Aorta (tissue), 5 donors: ENCODE data around the gene BLM. TPM values are rescaled to one million over a fixed set of nuclear protein-coding genes. Genes with fewer than 3 reads are reported as not detected.

Experiments used
- ATAC-seq: fragments of 200-7000 bp; cut with Tn5 transposase; one replicate; pipeline ENCODE4 v1.9.1; 2022; ENCODE audit warnings: moderate library complexity; ENCODE audit not compliant: low FRiP score
- DNase-seq, 2 donors: peaks; one replicate each; pipeline ENCODE4 v3.0.0-alpha.2; 2020
- H3K27ac ChIP-seq, 2 donors: one replicate each; pipeline ENCODE4 v1.5.1; 2013; ENCODE audit warnings: low read length in 2 of 2, mild to moderate bottlenecking in 2 of 2, moderate library complexity in 2 of 2, control low read depth in 1 of 2, inconsistent platforms in 1 of 2, low read depth in 1 of 2
- H3K27me3 ChIP-seq, 2 donors: one replicate each; pipeline ENCODE4 v1.6.1; 2013; ENCODE audit warnings: control low read depth in 1 of 2, low read length in 1 of 2, mild to moderate bottlenecking in 1 of 2, moderate library complexity in 1 of 2; ENCODE audit not compliant: insufficient read depth in 2 of 2, control insufficient read depth in 1 of 2
- H3K36me3 ChIP-seq, 2 donors: one replicate each; pipeline ENCODE4 v1.6.1; 2013; ENCODE audit warnings: control low read depth in 1 of 2, low read length in 1 of 2, mild to moderate bottlenecking in 1 of 2; ENCODE audit not compliant: insufficient read depth in 2 of 2, control insufficient read depth in 1 of 2
- H3K4me1 ChIP-seq, 2 donors: one replicate each; pipeline ENCODE4 v1.6.1; 2013; ENCODE audit warnings: low read length in 2 of 2, control low read depth in 1 of 2, mild to moderate bottlenecking in 1 of 2, moderate library complexity in 1 of 2; ENCODE audit not compliant: insufficient read depth in 2 of 2, control insufficient read depth in 1 of 2
- H3K4me3 ChIP-seq, 2 donors: one replicate each; pipeline ENCODE4 v1.5.1; 2013; ENCODE audit warnings: low read length in 2 of 2, control low read depth in 1 of 2, mild to moderate bottlenecking in 1 of 2
- H3K9me3 ChIP-seq: one replicate; pipeline ENCODE4 v1.6.1; 2013; ENCODE audit warnings: mild to moderate bottlenecking, low read length; ENCODE audit not compliant: control insufficient read depth
- WGBS, 2 donors: extraction: QIAGEN DNeasy Blood & Tissue Kit; methylation state at CpG; one replicate each; pipeline ENCODE4 v1.1.7; 2013; 5-methylcytosine and 5-hydroxymethylcytosine counted together
- intact Hi-C, 2 donors: fragments of 100-400 bp; cut with DNase I; formaldehyde crosslinking; loops; one replicate each; pipeline versions ENCODE4 v1.14.2 to v1.15.0; 2022
- polyA plus RNA-seq, 2 donors: library from polyadenylated mRNA; stranded (reverse); fragments of 200-250 nt; gene quantifications; one replicate each; pipeline ENCODE4 v1.2.3, GENCODE V29; 2013
- total RNA-seq, 2 donors: library from RNA; stranded (reverse); fragmentation: NEBNext Ultra II Directional; extraction: Animal tissue kit (Norgen Biotek cat#: 25700); gene quantifications; one replicate each; pipeline ENCODE4 v1.2.1, GENCODE V29; 2021
- donor health status: healthy with polysubstance abuse.
- donor health status: Bipolar disorder and iron deficiency.
- donor health status: DM: no; HTN: no; CAD: no.
- donor health status: DM: no; HTN: no; CAD: no.
- donor health status: DM: yes; HTN: yes; CAD: no.

BLM gene
- total and polyA plus RNA-seq, 4 donors: 0.94 to 3.2 (median 1.5) TPM; not detected in 1

- 54 to 68% methylated on average over 7 of the region's 7 CpGs for WGBS, 2 donors
- no peaks in the 10 kb centered on the region for H3K27me3 ChIP-seq
- H3K36me3 ChIP-seq: no peaks in the 10 kb centered on the region
- no peaks in the 10 kb centered on the region for H3K4me1 ChIP-seq
- intact Hi-C loops: loop anchor here in 1 of 2 donors (10.0 kb wide), 1 partner anchor 174 kb away; the partner anchor contains the start of gene FES
- ATAC-seq (no peak), DNase-seq (no peak)
- no peaks in the 10 kb centered on the region for H3K9me3 ChIP-seq
- no peak overlapping the region for H3K27ac ChIP-seq
- no peak overlapping the region for H3K4me3 ChIP-seq
These were observed 6.6 kb upstream of the BLM start for GRCh38 chr15:90710436-90711027.

GRCh38 chr15:90711418-90711824 is 5.7 kb upstream of the BLM start:
- Histone ChIP-seq H3K27ac (no peak overlapping the region), H3K9me3 (no peaks in the 10 kb centered on the region), H3K27me3 (no peaks in the 10 kb centered on the region), H3K4me3 (no peak overlapping the region), H3K4me1 (no peaks in the 10 kb centered on the region), H3K36me3 (no peaks in the 10 kb centered on the region)
- intact Hi-C loops: loop anchor here in 1 of 2 donors (10.0 kb wide), 1 partner anchor 173 kb away; the partner anchor contains the start of gene FES
- DNase-seq (no peak), ATAC-seq (no peak)
- 62 to 71% methylated on average over 2 of the region's 2 CpGs for WGBS, 2 donors

GRCh38 chr15:90711842-90712241 is 5.3 kb upstream of the BLM start:
- no peak overlapping the region for H3K4me3 ChIP-seq
- ATAC-seq: no peak

GRCh38 chr15:90713081-90713480 is 4.1 kb upstream of the BLM start:
- Histone ChIP-seq H3K4me3 (no peak overlapping the region), H3K9me3 (no peaks in the 10 kb centered on the region), H3K27ac (no peak overlapping the region), H3K27me3 (no peaks in the 10 kb centered on the region), H3K4me1 (no peaks in the 10 kb centered on the region), H3K36me3 (no peaks in the 10 kb centered on the region)
- DNase-seq: no peak
- 93 to 100% methylated on average over 1 of the region's 1 CpG for WGBS, 2 donors
- intact Hi-C loops: loop anchor here in 1 of 2 donors (10.0 kb wide), 1 partner anchor 172 kb away; the partner anchor contains the start of gene FES
- no peak for ATAC-seq

More at GRCh38 chr15:90711842-90712241, 5.3 kb upstream of the BLM start:
- H3K27ac ChIP-seq: no peak overlapping the region
- no peaks in the 10 kb centered on the region for H3K36me3 ChIP-seq
- intact Hi-C loops: loop anchor here in 1 of 2 donors (10.0 kb wide), 1 partner anchor 173 kb away; the partner anchor contains the start of gene FES
- no peaks in the 10 kb centered on the region for H3K4me1 ChIP-seq
- H3K27me3 ChIP-seq: no peaks in the 10 kb centered on the region
- WGBS, 2 donors: 83% methylated on average over 2 of the region's 2 CpGs
- no peaks in the 10 kb centered on the region for H3K9me3 ChIP-seq
- DNase-seq: no peak

GRCh38 chr15:90716317-90716975 is 700 bp upstream of the BLM start:
- DNase-seq: no peak
- peak overlapping the region; percentile 53 to 75 for H3K4me3 ChIP-seq
- 7 to 10% methylated on average over 14 of the region's 14 CpGs for WGBS, 2 donors
- H3K9me3 ChIP-seq: no peaks in the 10 kb centered on the region
- H3K27ac ChIP-seq: peak overlapping the region in 1 of 2 donors; percentile 85
- no peaks in the 10 kb centered on the region for H3K27me3 ChIP-seq
- no peak for ATAC-seq
- H3K4me1 ChIP-seq: no peaks in the 10 kb centered on the region
- intact Hi-C loops: loop anchor here (5.0 to 10.0 kb wide), 2 partner anchors 156 to 168 kb away; partner anchors contain the start of gene FES (in 1 of the 2)
- no peaks in the 10 kb centered on the region for H3K36me3 ChIP-seq

GRCh38 chr15:90718232-90718631 is 1.1 kb downstream of the BLM start:
- DNase-seq (no peak), ATAC-seq (no peak)
- Histone ChIP-seq H3K36me3 (no peaks in the 10 kb centered on the region), H3K4me1 (no peaks in the 10 kb centered on the region), H3K9me3 (no peaks in the 10 kb centered on the region), H3K4me3 (no peak overlapping the region), H3K27me3 (no peaks in the 10 kb centered on the region), H3K27ac (no peak overlapping the region)
- WGBS, 2 donors: 61 to 62% methylated on average over 5 of the region's 5 CpGs
- intact Hi-C loops: loop anchor here (5.0 to 10.0 kb wide), 2 partner anchors 154 to 167 kb away; partner anchors contain the start of gene FES (in 1 of the 2)

GRCh38 chr15:90720131-90720530 is 3.0 kb downstream of the BLM start:
- Histone ChIP-seq H3K36me3 (no peaks in the 10 kb centered on the region), H3K27me3 (no peaks in the 10 kb centered on the region), H3K4me1 (no peaks in the 10 kb centered on the region), H3K9me3 (no peaks in the 10 kb centered on the region), H3K27ac (no peak overlapping the region), H3K4me3 (no peak overlapping the region)
- intact Hi-C loops: no loop called here
- ATAC-seq: no peak
- no peak for DNase-seq
- 57 to 61% methylated on average over 2 of the region's 2 CpGs for WGBS, 2 donors

GRCh38 chr15:90729261-90729660 is 12.1 kb downstream of the BLM start:
- Histone ChIP-seq H3K9me3 (no peaks in the 10 kb centered on the region), H3K36me3 (no peaks in the 10 kb centered on the region), H3K27me3 (no peaks in the 10 kb centered on the region), H3K27ac (no peak overlapping the region), H3K4me1 (no peaks in the 10 kb centered on the region), H3K4me3 (no peak overlapping the region)
- WGBS, 2 donors: 98 to 99% methylated on average over 3 of the region's 3 CpGs
- DNase-seq (no peak), ATAC-seq (no peak)
- intact Hi-C loops: no loop called here

GRCh38 chr15:90730290-90730689 is 13.1 kb downstream of the BLM start:
- DNase-seq (no peak), ATAC-seq (no peak)
- no peaks in the 10 kb centered on the region for H3K4me1 ChIP-seq
- H3K27me3 ChIP-seq: no peaks in the 10 kb centered on the region
- no peaks in the 10 kb centered on the region for H3K9me3 ChIP-seq
- intact Hi-C loops: no loop called here
- no peak overlapping the region for H3K27ac ChIP-seq
- no peaks in the 10 kb centered on the region for H3K36me3 ChIP-seq
- WGBS, 2 donors: 96 to 98% methylated on average over 6 of the region's 6 CpGs
- no peak overlapping the region for H3K4me3 ChIP-seq
